ENCODE data around the gene ACVR1B.

ACVR1B gene

DNA sequence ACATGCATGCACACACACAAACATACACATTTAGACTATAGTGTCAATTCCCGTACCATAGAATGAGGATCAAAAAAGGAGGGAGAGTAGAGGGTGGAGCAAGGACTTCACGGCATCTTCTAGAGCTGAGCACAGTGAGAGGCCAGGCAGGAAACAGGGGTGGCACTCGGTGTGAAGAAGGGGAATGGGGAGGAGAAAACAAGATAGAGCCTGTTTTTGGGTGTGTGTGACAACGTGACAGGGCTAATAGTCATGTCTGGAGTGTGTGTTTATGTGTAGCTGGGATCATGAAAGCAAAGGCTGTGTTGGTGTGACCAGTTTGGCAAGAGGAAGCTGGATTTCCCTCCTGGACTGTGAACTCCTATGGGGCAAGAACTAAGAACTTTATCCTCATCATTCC is 9.9 kb upstream of the ACVR1B start:
- Mint-ChIP-seq H3K36me3 (ENCODE audit: insufficient read depth) (peaks cover 2% of the 10 kb centered on the region), H3K9me3 (peaks cover 13% of the 10 kb centered on the region), H3K27ac (ENCODE audit: low read depth) (no peak overlapping the region), H3K4me1 (no peaks in the 10 kb centered on the region), H3K4me3 (no peak overlapping the region), H3K27me3 (peaks cover 39% of the 10 kb centered on the region)
- DNase-seq (ENCODE audit: low spot score in 2 of 2) (no peak), ATAC-seq (replicated peaks; ENCODE audit: extremely low read depth, poor library complexity, severe bottlenecking) (no peak)

DNA sequence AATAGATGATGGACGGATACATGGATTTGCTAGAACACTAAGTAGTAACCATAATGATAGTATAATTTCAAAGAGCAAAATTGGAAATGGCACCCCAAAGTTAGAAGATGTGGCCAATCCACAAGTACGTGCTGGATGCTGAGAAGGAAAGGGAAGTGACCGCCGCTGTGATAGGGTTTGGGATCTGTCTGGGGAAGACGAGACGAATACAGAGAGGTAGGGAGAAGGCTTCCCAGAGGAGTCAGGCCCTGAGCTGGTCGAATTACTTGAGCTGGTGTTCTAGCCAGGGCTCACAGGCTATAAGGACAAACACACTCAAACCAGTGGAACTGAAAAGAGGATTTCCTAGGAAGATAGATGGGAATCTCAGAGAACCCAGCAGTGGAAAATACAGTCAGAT is 9.4 kb upstream of the ACVR1B start:
- peaks cover 39% of the 10 kb centered on the region for H3K27me3 Mint-ChIP-seq
- H3K4me3 Mint-ChIP-seq = no peak overlapping the region
- H3K9me3 Mint-ChIP-seq = peaks cover 13% of the 10 kb centered on the region
- H3K27ac Mint-ChIP-seq (ENCODE audit: low read depth) = no peak overlapping the region
- H3K4me1 Mint-ChIP-seq = no peaks in the 10 kb centered on the region
- peaks cover 2% of the 10 kb centered on the region for H3K36me3 Mint-ChIP-seq (ENCODE audit: insufficient read depth)
- DNase-seq (ENCODE audit: low spot score in 2 of 2) = no peak
- ATAC-seq (replicated peaks; ENCODE audit: extremely low read depth, poor library complexity, severe bottlenecking) = no peak

DNA sequence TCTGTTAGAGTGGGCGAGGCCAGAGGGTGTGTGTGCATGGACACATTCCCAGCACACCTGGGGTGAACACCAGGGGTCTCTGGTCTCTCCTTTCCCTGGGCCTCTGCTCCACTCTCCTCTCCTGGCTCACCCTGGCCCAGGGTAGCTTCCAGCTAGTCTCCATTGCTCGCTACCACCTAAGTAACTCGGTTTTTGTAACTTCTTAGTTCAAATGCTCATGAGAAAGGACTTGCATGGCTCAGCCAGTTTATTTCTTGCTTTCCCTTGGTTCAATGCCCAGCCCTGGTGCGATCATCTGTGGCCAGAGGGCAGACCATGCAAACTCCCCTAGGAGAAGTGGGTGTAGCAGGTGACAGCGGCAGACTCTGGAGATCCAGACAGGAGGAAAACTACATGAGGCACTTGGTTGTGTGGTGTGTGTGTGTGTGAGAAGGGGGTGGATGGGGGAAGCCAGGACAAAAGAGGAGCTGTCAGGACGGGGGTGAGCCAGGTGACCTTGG is 8.9 kb upstream of the ACVR1B start:
- ATAC-seq (replicated peaks; ENCODE audit: extremely low read depth, poor library complexity, severe bottlenecking) = no peak
- Mint-ChIP-seq H3K36me3 (ENCODE audit: insufficient read depth) (peaks cover 2% of the 10 kb centered on the region), H3K27me3 (peaks cover 43% of the 10 kb centered on the region), H3K4me1 (no peaks in the 10 kb centered on the region), H3K9me3 (peaks cover 13% of the 10 kb centered on the region), H3K27ac (ENCODE audit: low read depth) (no peak overlapping the region), H3K4me3 (no peak overlapping the region)
- DNase-seq (ENCODE audit: low spot score in 2 of 2) = no peak

DNA sequence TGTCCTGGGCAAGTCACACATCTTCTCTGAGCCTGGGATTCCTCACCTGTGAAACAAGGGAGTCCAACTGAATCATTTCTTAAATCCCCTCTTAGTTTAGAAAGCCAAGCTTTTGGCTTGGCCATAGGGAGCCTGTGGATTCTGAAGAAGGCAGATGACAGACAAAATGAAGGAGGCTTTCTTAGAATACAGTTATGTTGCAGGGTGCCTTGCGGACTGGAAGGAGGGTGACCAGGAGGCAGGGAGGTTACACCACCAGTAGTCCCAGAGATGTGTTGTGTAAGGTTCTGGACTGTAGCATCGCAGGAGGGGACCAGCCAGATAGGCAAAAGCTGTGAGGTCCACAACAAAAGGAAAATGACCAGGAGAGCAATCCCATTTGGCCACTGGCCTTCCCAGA is 8.2 kb upstream of the ACVR1B start:
- DNase-seq (ENCODE audit: low spot score in 2 of 2) (no peak), ATAC-seq (replicated peaks; ENCODE audit: extremely low read depth, poor library complexity, severe bottlenecking) (no peak)
- no peak overlapping the region for H3K27ac Mint-ChIP-seq (ENCODE audit: low read depth)
- no peak overlapping the region for H3K4me3 Mint-ChIP-seq
- peaks cover 2% of the 10 kb centered on the region for H3K36me3 Mint-ChIP-seq (ENCODE audit: insufficient read depth)
- peaks cover 51% of the 10 kb centered on the region for H3K27me3 Mint-ChIP-seq
- peaks cover 13% of the 10 kb centered on the region for H3K9me3 Mint-ChIP-seq
- H3K4me1 Mint-ChIP-seq = no peaks in the 10 kb centered on the region

DNA sequence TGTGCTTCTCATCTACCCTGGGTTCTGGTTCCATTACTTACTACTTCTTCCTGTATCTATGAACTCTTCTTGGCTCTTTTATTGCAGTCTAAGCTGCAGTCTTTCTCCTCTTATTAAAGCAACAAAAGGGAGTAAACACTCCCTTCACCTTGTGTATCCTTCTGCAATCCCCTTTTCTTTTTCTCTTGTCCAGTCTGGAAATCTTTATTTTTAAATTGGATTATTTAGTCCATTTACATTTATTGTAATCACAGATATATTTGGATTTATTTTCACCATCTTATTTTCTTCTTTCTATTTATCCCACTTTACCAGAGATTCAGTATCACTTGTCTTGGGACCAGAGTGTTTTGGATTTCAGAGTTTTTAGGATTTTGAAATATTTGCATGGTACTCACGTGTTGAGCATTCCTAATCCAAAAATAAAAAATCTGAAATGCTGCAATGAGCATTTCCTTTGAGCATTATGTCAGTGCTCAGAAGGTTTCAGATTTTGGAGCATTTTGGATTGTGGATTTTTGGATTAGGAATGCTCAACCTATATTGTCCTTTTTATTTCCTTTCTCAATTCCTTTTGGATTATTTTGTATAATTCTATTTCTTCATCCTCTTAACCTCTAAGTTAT is 6.8 kb upstream of the ACVR1B start:
- DNase-seq (ENCODE audit: low spot score in 2 of 2) = no peak
- no peak overlapping the region for H3K4me3 Mint-ChIP-seq
- no peak overlapping the region for H3K27ac Mint-ChIP-seq (ENCODE audit: low read depth)
- H3K9me3 Mint-ChIP-seq = peaks cover 13% of the 10 kb centered on the region
- peaks cover 54% of the 10 kb centered on the region for H3K27me3 Mint-ChIP-seq
- H3K36me3 Mint-ChIP-seq (ENCODE audit: insufficient read depth) = peaks cover 2% of the 10 kb centered on the region
- ATAC-seq (replicated peaks; ENCODE audit: extremely low read depth, poor library complexity, severe bottlenecking) = no peak
- H3K4me1 Mint-ChIP-seq = no peaks in the 10 kb centered on the region

DNA sequence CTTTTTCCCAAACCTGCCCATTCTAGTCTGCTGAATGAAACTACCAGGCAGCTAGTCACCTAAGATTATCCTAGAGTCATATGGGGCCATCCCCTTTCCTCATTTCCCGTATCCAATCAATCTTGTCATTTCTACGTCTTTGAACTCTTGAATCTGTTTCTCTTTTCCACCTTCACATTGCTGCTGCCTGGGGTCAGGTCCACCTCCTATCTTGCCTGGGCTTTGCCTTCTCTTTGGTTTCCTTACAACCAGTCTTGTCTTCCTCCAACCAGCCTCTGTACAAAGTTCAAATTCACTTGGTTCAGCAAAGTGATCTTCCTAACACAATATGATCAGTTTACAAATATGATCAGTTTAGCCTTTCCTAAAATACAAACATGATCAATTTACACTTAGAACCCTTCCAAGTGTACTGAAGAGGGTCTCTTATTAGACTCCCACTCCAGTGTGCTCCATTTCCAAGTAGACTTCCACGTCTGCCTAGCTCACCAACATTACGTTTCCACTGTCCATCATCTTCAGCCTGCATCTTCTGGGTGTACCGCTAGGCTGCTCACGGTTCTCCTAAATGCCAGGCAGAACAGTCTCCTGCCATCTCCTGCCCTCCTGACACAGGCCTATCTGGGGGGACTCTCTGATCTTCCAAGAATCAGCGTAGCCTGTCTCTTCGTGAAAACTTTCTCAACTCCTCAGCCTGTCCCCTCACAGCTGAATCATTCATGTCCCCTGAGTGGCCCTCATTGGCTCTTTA is 4.1 kb upstream of the ACVR1B start:
- Mint-ChIP-seq H3K27me3 (peaks cover 34% of the 10 kb centered on the region), H3K27ac (ENCODE audit: low read depth) (no peak overlapping the region), H3K4me3 (no peak overlapping the region), H3K36me3 (ENCODE audit: insufficient read depth) (peaks cover 5% of the 10 kb centered on the region), H3K9me3 (peaks cover 13% of the 10 kb centered on the region), H3K4me1 (peaks cover 8% of the 10 kb centered on the region)
- DNase-seq (ENCODE audit: low spot score in 2 of 2) (no peak), ATAC-seq (replicated peaks; ENCODE audit: extremely low read depth, poor library complexity, severe bottlenecking) (no peak)

DNA sequence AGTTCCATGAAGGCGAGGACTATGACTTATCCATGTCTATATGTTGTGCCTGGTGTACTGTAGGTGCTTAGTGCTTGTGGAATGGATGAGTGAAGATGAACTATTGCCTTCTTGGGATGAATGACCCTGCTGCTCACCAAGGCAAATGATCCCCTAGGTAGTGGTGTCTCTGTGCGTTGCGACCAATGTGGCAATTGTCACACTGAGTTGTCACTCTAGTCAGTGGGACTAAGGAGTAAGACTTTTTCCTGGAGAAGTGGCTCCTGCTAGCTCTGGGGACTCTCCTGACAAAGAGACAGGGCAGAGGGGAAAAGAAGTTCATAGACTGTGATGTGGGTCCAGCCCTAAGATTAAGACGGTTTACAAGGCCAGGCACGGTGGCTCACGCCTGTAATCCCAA is 3.4 kb upstream of the ACVR1B start:
- Mint-ChIP-seq H3K4me3 (no peak overlapping the region), H3K27ac (ENCODE audit: low read depth) (no peak overlapping the region), H3K36me3 (ENCODE audit: insufficient read depth) (peaks cover 5% of the 10 kb centered on the region), H3K9me3 (peaks cover 13% of the 10 kb centered on the region), H3K27me3 (peaks cover 34% of the 10 kb centered on the region), H3K4me1 (peaks cover 14% of the 10 kb centered on the region)
- no peak for ATAC-seq (replicated peaks; ENCODE audit: extremely low read depth, poor library complexity, severe bottlenecking)
- DNase-seq (ENCODE audit: low spot score in 2 of 2) = no peak

DNA sequence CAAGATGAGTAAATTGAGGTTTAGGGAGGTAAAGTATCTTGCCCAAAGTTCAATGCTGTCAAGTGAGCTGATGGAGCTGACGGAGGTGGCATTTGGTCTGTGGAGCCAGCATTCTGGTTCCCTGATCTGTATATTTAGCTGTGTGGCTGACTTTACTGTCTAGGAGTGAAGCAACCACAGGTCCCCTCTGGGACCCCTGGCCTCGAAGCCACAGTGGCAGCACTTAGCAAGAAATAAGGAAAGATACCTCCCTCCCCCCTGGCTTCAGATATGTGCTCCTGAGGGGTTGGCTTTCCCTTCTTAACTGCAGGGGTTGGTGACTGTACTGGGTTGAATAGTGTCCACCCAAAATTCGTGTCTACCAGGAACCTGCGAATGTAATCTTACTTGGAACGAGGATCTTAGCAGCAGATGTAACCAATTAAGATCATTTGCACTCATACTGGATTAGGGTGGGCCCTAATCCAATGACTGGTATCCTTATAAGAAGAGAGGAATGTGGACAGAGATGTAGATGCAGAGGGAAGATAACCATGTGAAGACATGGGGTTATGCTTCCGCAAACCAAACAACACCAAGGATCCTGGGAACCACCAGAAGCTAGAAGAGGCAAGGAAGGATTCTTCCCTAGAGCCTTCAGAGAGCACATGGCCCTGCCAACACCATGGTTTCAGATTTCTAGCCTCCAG is 2.0 kb upstream of the ACVR1B start:
- no peak for ATAC-seq (replicated peaks; ENCODE audit: extremely low read depth, poor library complexity, severe bottlenecking)
- no peak overlapping the region for H3K27ac Mint-ChIP-seq (ENCODE audit: low read depth)

DNA sequence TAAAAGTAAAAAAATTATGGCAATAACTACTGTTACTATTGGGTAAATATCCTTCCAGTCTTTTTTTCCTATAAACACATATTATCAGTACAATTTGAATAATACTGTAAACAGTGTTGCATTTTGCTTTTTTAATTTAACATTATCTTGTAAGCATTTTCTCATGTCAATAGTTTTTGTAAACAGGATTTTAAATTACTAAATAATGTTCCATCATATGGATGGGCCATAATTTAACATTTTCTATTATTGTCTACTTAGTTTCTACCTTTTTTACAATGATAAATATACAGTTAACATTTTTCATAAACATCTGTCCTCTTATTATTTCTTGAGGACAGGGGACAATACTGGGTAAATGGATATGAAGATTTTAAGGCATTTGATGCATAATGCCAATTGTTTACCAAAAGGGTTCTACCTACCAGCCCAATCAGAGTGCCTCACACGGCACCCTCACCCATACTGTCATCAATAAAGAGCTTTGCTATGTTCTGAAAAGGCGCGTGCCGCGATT is 759 bp upstream of the ACVR1B start:
- Mint-ChIP-seq H3K4me3 (peak overlapping the region; percentile 98), H3K9me3 (no peaks in the 10 kb centered on the region), H3K36me3 (ENCODE audit: insufficient read depth) (peaks cover 3% of the 10 kb centered on the region), H3K4me1 (peaks cover 25% of the 10 kb centered on the region), H3K27me3 (peaks cover 14% of the 10 kb centered on the region), H3K27ac (ENCODE audit: low read depth) (peak overlapping the region; percentile 87)
- no peak for DNase-seq (ENCODE audit: low spot score in 2 of 2)
- peak; percentile 39 for ATAC-seq (replicated peaks; ENCODE audit: extremely low read depth, poor library complexity, severe bottlenecking)

More for the DNA sequence above, 2.0 kb upstream of the ACVR1B start:
- no peak overlapping the region for H3K4me3 Mint-ChIP-seq
- peaks cover 25% of the 10 kb centered on the region for H3K27me3 Mint-ChIP-seq
- peaks cover 5% of the 10 kb centered on the region for H3K36me3 Mint-ChIP-seq (ENCODE audit: insufficient read depth)
- H3K4me1 Mint-ChIP-seq = peaks cover 23% of the 10 kb centered on the region
- H3K9me3 Mint-ChIP-seq = peaks cover 8% of the 10 kb centered on the region
- no peak for DNase-seq (ENCODE audit: low spot score in 2 of 2)

DNA sequence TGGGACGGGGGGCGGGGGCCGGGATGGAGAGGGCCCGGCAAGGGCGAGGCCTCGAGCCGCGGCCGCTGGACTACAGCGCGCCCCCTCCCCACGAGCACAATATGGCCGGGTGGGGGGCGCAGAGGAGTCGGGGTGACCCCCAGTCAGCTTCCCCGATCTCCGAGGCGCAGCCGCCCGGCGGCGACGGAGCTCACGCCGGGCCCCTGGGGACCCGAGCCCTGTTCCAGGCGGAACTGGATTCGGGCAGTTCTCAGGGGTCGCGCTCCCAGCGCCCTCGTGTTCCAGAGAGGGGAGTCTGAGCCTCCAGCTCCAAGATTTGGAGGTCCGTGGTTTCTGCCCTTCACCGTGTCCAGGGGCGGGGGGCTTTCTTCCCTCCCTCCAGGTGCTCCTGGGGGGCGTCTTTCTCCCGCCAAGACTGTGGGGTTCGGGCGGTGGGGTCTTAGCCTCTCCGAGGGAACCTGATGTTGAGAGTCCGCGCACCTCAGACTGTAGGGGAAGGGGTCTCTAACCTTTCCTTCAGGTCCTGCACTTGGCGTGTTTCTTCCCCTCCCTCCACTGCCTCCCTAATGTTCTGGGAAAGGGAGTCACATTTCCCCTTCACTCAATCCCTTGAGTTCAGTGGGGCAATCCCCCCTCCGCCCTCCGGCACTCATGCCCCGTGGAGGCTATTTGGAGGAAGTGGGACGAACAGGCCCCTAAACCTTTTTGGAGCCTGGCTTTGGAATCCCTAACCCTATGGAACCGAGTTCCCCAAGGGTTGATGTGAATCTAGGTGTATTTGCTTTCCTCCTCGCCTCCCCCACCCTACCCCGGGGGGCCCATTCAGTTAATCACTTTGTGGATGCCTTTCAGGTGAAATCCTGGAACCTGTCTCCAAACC is 584 bp downstream of the ACVR1B start:
- ATAC-seq (replicated peaks; ENCODE audit: extremely low read depth, poor library complexity, severe bottlenecking) (no peak), DNase-seq (ENCODE audit: low spot score in 2 of 2) (no peak)
- Mint-ChIP-seq H3K4me3 (peak overlapping the region; percentile 98), H3K9me3 (no peaks in the 10 kb centered on the region), H3K4me1 (peaks cover 29% of the 10 kb centered on the region), H3K36me3 (ENCODE audit: insufficient read depth) (peaks cover 3% of the 10 kb centered on the region), H3K27me3 (peaks cover 14% of the 10 kb centered on the region), H3K27ac (ENCODE audit: low read depth) (peak overlapping the region; percentile 36)

DNA sequence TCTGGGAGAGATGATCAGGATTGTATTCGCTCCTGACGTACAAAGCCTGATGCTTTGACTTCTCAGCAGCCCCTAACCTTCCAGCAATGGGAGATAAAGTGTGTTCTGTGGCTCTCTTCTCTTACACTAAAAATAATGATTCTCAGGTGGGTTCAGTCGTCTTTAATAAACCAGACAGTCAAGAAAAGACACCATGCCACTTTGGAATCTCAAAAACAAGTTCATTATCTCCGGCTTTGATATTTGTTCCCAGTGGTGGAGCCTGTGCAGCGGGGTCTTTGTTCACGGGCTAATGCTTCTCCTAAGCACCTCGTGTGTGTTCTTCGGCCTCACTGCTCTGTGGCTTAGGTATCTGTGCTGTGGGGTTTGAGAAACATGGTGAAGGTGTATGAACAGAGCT is 1.6 kb downstream of the ACVR1B start:
- ATAC-seq (replicated peaks; ENCODE audit: extremely low read depth, poor library complexity, severe bottlenecking) (no peak), DNase-seq (ENCODE audit: low spot score in 2 of 2) (no peak)
- H3K27me3 Mint-ChIP-seq = peaks cover 5% of the 10 kb centered on the region
- no peak overlapping the region for H3K27ac Mint-ChIP-seq (ENCODE audit: low read depth)
- no peaks in the 10 kb centered on the region for H3K9me3 Mint-ChIP-seq
- H3K36me3 Mint-ChIP-seq (ENCODE audit: insufficient read depth) = peaks cover 3% of the 10 kb centered on the region
- peak overlapping the region; percentile 98 for H3K4me3 Mint-ChIP-seq
- H3K4me1 Mint-ChIP-seq = peaks cover 29% of the 10 kb centered on the region

DNA sequence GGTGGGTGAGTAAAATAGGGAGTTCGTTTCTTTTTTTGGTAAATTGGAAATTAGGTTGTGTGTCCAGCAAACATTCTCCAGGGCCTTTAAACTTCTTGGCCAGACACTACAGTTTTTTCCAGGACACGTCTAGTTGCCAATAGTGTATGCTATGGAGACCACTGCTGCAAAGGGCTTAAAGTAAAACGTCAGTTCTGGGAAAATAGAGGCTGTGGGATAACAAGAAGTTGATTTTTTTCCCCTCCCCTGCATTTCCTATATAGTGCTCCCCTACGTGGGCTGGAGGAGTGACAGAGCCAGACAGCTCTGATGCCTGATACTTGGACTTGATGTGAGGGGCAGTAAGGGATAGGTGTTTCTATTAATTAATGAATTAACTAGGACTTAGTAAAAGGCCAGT is 2.4 kb downstream of the ACVR1B start:
- DNase-seq (ENCODE audit: low spot score in 2 of 2) = no peak
- no peaks in the 10 kb centered on the region for H3K9me3 Mint-ChIP-seq
- no peaks in the 10 kb centered on the region for H3K27me3 Mint-ChIP-seq
- no peak overlapping the region for H3K4me3 Mint-ChIP-seq
- H3K27ac Mint-ChIP-seq (ENCODE audit: low read depth) = no peak overlapping the region
- ATAC-seq (replicated peaks; ENCODE audit: extremely low read depth, poor library complexity, severe bottlenecking) = no peak
- peaks cover 3% of the 10 kb centered on the region for H3K36me3 Mint-ChIP-seq (ENCODE audit: insufficient read depth)
- H3K4me1 Mint-ChIP-seq = peaks cover 29% of the 10 kb centered on the region
